ENCODE data around the gene C6orf15.

- TF ChIP-seq, protein P1, sequence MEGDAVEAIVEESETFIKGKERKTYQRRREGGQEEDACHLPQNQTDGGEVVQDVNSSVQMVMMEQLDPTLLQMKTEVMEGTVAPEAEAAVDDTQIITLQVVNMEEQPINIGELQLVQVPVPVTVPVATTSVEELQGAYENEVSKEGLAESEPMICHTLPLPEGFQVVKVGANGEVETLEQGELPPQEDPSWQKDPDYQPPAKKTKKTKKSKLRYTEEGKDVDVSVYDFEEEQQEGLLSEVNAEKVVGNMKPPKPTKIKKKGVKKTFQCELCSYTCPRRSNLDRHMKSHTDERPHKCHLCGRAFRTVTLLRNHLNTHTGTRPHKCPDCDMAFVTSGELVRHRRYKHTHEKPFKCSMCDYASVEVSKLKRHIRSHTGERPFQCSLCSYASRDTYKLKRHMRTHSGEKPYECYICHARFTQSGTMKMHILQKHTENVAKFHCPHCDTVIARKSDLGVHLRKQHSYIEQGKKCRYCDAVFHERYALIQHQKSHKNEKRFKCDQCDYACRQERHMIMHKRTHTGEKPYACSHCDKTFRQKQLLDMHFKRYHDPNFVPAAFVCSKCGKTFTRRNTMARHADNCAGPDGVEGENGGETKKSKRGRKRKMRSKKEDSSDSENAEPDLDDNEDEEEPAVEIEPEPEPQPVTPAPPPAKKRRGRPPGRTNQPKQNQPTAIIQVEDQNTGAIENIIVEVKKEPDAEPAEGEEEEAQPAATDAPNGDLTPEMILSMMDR (IDR thresholded peaks at IDR 0.05 in 8 of 11, conservative IDR thresholded peaks at IDR 0.05 in 3 of 11): no peak
- TF ChIP-seq POLR2A (IDR thresholded peaks at IDR 0.05): no peak
These were observed 10.7 kb upstream of the C6orf15 start for GRCh38 chr6:31122791-31123706.

Data from spleen (tissue), 7 donors.